Progenitor cell of endocrine pancreas (in vitro differentiated cells): ENCODE results near the gene RUNX1. TPM values are rescaled to one million over a fixed set of nuclear protein-coding genes. Genes with fewer than 3 reads are reported as not detected.

ENCODE experiments used
- DNase-seq: peaks from one replicate; pipeline ENCODE4 v3.0.0; 2021; ENCODE audit warnings: low spot score; ENCODE audit not compliant: unreplicated experiment
- H3K27ac Mint-ChIP-seq: 2 replicates; pipeline ENCODE4 v1.8.0; 2021; ENCODE audit warnings: mild to moderate bottlenecking, moderate library complexity, mixed read lengths
- H3K27me3 Mint-ChIP-seq: 2 replicates; pipeline ENCODE4 v1.8.0; 2021; ENCODE audit warnings: mixed read lengths
- H3K36me3 Mint-ChIP-seq: 2 replicates; pipeline ENCODE4 v1.8.0; 2022; ENCODE audit warnings: mixed read lengths; ENCODE audit not compliant: insufficient read depth
- H3K4me1 Mint-ChIP-seq: 2 replicates; pipeline ENCODE4 v1.8.0; 2021; ENCODE audit warnings: low read depth, mixed read lengths
- H3K4me3 Mint-ChIP-seq: 2 replicates; pipeline ENCODE4 v1.8.0; 2021; ENCODE audit warnings: low read depth, mild to moderate bottlenecking, moderate library complexity, mixed read lengths
- H3K9me3 Mint-ChIP-seq: 2 replicates; pipeline ENCODE4 v1.8.0; 2021; ENCODE audit warnings: low read depth, mixed read lengths
- CTCF ChIP-seq: fragments of 200-600 bp; sonication (generic); IDR thresholded peaks from one replicate; pipeline ENCODE4 v1.5.0; 2021; ENCODE audit warnings: antibody characterized with exemption, mild to moderate bottlenecking; ENCODE audit not compliant: unreplicated experiment
- total RNA-seq: library from RNA; stranded (reverse); gene quantifications from 2 replicates; pipeline ENCODE4 v1.2.1, GENCODE V29; 2021

The RUNX1 gene
- total RNA-seq, 1 donor from 2014 or later, result 7.1 TPM

- no peak for TF ChIP-seq CTCF
- Mint-ChIP-seq H3K4me1 (peaks cover 11% of the 10 kb centered on the region), H3K4me3 (no peak overlapping the region), H3K27me3 (peaks cover 9% of the 10 kb centered on the region), H3K27ac (no peak overlapping the region), H3K36me3 (no peaks in the 10 kb centered on the region), H3K9me3 (peaks cover 3% of the 10 kb centered on the region)
- DNase-seq, result no peak
These were observed 34.1 kb upstream of the RUNX1 start for GRCh38 chr21:35083246-35083645.

- H3K4me3 Mint-ChIP-seq, result no peak overlapping the region
- no peak for TF ChIP-seq CTCF
- H3K4me1 Mint-ChIP-seq, result peaks cover 5% of the 10 kb centered on the region
- H3K9me3 Mint-ChIP-seq, result peaks cover 3% of the 10 kb centered on the region
- DNase-seq, result no peak
- H3K27ac Mint-ChIP-seq, result no peak overlapping the region
- peaks cover 9% of the 10 kb centered on the region for H3K27me3 Mint-ChIP-seq
- no peaks in the 10 kb centered on the region for H3K36me3 Mint-ChIP-seq
These were observed 32.8 kb upstream of the RUNX1 start for GRCh38 chr21:35081861-35082260.

- no peak for DNase-seq
- Mint-ChIP-seq H3K9me3 (peaks cover 4% of the 10 kb centered on the region), H3K27me3 (peaks cover 9% of the 10 kb centered on the region), H3K36me3 (no peaks in the 10 kb centered on the region), H3K4me1 (no peaks in the 10 kb centered on the region), H3K4me3 (no peak overlapping the region), H3K27ac (no peak overlapping the region)
- no peak for TF ChIP-seq CTCF
These were observed 30.1 kb upstream of the RUNX1 start for GRCh38 chr21:35079181-35079580.

GRCh38 chr21:35077975-35078374 is 28.9 kb upstream of the RUNX1 start:
- no peak overlapping the region for H3K4me3 Mint-ChIP-seq
- no peaks in the 10 kb centered on the region for H3K36me3 Mint-ChIP-seq
- H3K9me3 Mint-ChIP-seq, result peaks cover 6% of the 10 kb centered on the region
- TF ChIP-seq CTCF, result no peak
- no peak for DNase-seq
- no peak overlapping the region for H3K27ac Mint-ChIP-seq
- no peaks in the 10 kb centered on the region for H3K4me1 Mint-ChIP-seq
- H3K27me3 Mint-ChIP-seq, result peaks cover 9% of the 10 kb centered on the region

- DNase-seq, result no peak
- H3K4me1 Mint-ChIP-seq, result no peaks in the 10 kb centered on the region
- no peak overlapping the region for H3K27ac Mint-ChIP-seq
- H3K27me3 Mint-ChIP-seq, result peaks cover 9% of the 10 kb centered on the region
- TF ChIP-seq CTCF, result no peak
- H3K36me3 Mint-ChIP-seq, result no peaks in the 10 kb centered on the region
- peaks cover 6% of the 10 kb centered on the region for H3K9me3 Mint-ChIP-seq
- no peak overlapping the region for H3K4me3 Mint-ChIP-seq
These were observed 28.4 kb upstream of the RUNX1 start for GRCh38 chr21:35077466-35077865.
